Fibroblast of skin of abdomen (primary cell): Measurements from ENCODE around the gene WNT6.

Source experiments
- DNase-seq: peaks from one replicate; pipeline ENCODE4 v3.0.0-alpha.2; 2013

The WNT6 gene

DNA sequence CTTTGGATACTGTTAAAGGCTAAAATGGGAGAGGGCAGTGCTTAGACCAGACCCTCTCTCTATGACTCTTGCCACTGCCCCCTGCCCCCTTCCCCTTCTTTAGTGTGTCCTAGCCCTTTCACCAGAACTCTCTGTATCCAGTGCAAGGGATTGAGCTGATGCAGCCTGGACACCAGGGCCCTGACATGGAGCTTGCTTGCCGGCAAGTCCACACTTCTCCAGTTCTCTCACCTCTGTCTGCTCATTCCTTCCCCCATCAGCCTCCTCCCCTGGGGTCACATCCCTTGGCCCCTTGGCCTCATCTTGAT, 1.5 kb upstream of the WNT6 start:
- DNase-seq, result no peak

DNA sequence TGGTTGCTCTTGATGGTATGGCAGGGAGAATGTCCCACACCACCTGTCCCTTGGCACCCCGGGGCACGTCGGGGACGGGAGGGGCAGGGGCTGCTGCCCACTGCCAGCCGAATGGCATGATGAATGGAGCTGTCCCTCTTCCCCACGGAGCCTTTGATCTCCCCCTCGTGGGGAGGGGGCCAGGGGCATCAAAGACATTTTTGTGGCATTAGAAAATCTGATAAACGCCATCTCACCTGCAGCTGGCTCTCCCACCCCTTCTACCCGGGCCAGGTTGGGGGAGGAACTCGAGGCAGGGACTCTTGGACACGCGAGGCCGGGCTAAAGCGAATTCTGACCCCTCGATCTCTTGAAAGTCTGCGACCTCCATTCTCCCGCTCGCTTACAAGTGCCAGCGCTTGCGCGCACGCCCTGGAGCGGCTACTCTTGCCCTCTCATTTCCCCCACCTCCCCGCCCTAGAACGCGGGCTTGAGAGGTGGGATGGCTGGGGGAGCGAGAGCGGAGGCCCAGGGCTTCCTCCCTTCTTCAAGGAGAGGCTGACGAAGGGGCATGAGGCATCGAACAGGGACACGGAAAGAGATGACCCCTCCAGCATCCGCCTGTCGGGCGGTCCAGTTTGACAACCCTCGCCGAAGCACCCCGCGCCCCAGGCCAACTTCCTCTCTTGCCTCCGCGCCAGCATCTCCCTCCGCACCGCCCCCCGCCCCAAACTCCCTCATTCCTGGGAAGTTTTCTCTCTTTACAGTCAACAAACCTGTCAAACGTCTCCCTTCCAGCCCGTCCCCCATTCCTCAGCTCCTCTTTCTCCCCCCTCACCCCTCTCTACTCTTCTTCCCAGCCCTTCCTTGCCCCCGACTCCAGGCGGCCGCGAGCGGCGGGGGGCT, 692 bp upstream of the WNT6 start:
- no peak for DNase-seq

DNA sequence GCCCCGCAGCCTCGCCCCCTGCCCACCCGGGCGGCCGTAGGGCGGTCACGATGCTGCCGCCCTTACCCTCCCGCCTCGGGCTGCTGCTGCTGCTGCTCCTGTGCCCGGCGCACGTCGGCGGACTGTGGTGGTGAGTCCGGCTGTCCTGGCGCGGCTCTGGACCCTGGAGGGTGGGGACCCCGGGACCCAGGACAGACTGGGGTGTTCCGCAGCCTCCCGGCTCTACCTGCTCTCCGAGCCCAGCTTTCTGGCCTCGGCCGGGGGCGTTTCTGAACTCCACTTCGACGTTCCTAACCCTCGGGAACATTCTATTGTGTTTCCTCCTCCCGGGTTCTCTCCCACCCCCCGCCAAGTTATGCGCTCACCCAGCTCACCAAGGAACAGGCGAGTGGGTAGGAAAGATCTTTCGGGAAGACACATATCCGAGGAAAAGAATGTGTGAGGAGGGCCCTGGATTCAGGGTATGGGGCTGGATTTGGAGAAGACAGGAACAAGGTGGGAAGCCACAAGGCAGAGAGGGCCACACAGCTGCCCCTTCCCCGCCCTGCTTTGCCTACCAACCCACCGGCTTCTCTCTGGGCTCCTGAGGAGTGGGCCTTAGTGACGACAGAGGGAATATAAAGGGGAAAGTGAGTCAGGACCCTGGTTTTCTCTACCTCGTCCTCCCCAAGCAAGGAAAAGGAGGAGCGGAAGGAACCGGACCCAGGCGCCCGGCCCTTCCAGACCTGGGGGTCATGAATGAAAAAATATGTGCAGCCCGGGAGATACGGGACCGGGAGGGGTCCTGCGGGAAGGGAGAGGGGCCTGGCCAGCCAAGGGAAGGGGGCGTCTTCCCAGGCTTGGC, 605 bp downstream of the WNT6 start:
- DNase-seq, result no peak

DNA sequence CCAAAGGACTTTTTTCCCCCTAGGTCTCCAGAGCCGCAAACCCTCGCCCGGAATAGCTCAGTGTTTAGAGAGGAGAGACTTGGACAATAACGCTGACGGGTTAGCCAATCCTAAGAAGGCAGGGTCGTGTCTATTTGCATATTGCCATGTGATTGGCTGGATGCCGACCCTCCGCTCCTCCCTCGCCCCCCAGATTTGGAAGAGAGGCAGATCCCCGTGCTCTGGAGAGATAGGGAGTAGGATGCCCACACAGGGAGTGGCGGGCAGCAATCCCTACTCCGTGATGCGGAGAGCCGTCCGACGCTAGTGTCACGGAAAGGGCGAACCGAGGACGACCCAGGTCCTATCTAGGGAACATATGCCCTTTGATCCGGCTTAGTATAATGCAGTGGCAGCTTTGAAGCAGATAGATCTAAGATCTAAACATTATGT, 1.4 kb downstream of the WNT6 start:
- peak; percentile 71 for DNase-seq

DNA sequence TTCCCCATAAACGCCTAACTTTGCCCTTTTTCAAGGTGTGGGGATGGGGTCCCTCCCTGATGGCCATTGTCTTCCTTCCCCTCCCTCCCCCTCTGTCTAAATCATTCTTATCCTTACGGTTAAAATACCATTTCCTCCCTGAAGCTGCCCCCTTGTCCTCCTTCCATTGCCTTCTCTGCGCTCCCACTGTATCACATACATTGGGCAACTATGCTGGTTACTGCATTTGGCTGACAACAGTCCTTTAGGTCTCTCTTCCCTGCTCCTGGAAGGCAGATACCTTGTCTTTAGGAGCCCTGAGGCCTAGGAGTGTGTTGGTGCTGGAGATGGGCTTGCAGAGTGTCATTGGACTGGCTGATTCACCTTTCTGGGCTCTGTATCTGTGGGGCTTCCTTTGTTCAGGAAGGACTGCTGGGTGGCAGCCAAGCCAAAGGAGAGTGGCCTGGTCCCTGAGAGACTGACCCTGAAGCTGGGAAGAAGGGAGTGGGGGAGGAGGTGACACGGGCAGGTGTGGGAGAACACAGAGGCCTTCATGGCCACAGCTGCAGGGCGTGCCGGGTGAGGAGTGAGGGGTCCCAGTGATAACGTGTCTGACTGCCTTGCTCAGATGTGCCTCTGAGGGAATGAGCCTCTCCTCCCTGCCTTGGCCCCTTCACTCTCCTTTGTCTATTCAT, 2.2 kb downstream of the WNT6 start:
- no peak for DNase-seq

DNA sequence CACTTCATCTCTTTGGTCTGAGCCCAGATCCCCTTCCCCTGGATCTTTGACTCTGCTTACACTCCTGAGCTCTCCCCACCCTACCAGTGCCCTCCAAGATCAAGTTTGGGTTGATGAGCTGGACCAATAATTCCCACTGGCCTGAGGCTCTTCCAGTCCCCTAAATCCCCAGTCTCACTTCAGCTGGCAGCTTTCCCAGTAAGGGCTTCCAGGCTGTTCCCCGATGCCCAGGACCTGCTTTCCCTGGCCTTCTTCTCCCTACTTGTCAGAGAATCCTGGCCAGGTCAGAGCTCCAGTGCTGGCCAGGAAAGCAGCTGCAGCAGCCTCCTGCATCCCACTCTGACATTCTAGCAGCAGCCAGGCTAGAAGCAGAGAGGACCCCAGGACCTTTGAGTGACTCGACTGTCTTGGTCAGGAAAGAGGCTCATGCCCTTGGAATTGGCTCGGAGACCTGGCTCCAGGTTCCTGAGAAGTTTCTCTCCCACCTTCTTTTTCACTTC, 3.5 kb downstream of the WNT6 start:
- DNase-seq, result no peak

DNA sequence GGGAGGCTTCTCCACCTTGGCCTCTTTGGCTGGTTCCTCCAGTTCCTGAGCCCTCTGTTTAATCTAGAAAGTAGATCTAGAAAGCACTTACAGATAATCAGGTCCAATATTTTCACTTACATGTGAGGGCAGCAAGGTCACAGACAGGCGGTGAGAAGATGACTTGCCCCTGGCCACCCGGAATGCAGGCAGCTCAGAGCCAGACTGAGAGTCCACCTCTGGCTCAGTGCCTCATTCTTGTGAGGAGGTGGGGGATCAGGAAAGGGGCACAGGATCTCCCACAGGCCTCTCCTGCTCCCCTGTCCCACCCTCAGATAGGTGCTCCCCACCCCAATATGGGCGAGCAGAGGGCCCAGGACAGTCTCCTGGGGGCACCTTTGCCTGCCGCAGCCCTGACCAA, 5.8 kb downstream of the WNT6 start:
- DNase-seq, result no peak

DNA sequence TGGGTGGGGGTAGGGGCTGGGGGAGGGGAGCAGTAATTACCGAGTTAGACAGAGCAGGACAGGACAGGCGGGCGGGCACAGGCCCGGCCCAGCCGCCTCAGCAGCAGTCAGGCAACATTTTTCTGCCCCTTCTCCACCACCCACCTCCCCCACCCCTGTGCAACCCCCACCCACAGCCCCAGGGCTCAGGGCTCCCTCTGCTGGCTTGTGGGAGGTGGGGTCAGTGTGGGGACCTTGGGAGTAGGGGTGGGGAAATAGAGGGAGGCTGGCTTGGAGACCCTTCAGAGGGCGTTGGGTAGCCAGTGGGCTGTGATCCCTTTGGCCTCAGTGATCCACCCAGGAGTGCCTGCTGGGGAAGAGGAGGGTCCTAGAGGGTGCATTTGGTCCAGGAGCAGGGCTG, 6.4 kb downstream of the WNT6 start:
- no peak for DNase-seq

DNA sequence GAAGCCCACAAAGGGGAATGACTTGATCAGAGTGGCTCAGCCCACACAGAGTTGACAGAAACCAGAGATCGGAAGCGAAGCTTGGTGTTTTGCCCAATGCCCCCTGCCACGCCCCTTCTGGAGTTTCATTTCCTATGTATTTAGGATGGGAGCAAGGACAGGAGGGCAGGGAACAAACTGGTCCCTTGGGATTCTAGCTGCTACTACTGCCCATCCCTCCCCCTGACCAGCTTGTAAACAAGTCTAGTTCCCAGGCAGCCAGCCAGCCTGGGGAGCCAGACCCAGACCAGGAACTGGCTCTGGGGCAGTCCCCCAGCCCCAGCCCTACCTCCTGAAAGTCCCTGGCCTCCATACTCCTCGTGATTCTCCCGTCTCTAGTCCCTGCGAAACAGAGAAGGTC, 8.3 kb downstream of the WNT6 start:
- no peak for DNase-seq

DNA sequence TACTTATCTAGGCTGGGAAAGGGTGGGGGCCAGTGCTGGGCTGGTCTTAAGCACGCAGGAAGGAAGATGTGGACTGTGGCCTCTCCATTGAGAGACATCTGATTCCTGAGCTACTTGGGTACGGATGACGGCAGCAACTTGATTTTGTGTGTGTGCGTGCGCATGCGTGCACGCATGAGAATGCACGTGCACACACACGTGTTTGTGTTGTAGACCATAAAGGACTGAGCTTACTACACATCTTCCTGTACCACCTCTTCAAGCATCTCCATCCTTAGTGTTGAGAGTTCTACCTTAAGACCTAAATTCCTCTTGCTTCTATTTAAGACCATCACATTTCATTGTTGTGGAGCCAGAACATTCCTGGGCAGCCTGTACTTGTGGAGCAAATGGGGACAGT, 9.5 kb downstream of the WNT6 start:
- DNase-seq, result no peak

DNA sequence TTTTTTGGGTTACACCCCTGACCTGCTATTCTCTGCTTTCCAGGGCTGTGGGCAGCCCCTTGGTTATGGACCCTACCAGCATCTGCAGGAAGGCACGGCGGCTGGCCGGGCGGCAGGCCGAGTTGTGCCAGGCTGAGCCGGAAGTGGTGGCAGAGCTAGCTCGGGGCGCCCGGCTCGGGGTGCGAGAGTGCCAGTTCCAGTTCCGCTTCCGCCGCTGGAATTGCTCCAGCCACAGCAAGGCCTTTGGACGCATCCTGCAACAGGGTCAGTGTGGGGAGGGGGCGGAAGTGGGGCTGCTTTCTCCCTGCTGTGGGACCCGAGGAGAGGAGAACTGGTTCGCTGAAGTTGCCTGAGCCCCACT, 11.4 kb downstream of the WNT6 start:
- no peak for DNase-seq

DNA sequence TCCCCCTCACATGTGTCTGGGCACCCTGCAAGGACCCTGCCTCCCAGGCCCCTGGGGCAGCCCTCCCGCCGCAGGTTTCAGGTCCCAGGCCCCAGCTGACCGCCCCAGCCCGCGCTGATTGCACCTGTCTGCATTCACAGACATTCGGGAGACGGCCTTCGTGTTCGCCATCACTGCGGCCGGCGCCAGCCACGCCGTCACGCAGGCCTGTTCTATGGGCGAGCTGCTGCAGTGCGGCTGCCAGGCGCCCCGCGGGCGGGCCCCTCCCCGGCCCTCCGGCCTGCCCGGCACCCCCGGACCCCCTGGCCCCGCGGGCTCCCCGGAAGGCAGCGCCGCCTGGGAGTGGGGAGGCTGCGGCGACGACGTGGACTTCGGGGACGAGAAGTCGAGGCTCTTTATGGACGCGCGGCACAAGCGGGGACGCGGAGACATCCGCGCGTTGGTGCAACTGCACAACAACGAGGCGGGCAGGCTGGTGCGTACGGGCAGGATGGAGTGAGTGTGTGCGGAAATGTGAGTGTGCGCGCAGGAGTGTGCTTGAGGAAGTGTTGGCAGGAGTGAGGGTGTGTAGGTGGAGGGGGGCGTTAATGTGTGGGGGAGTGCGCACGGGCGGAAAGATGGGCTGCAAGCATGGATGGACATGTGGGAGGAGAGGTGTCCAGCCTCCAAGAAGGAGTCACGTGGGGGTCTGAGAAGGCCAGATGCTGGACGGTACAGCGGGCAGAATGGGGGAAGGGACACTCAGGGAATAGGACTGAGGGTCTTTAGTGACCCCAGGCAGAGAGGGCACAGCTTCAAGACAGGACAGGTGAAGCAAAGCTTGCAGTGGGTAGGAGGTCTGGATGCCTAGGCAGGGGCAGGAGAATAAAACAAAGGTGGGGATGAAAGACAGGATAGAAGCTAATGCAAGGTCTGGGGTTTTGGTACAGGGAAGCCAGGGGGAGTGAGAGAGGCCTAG, 12.0 kb downstream of the WNT6 start:
- DNase-seq, result no peak

DNA sequence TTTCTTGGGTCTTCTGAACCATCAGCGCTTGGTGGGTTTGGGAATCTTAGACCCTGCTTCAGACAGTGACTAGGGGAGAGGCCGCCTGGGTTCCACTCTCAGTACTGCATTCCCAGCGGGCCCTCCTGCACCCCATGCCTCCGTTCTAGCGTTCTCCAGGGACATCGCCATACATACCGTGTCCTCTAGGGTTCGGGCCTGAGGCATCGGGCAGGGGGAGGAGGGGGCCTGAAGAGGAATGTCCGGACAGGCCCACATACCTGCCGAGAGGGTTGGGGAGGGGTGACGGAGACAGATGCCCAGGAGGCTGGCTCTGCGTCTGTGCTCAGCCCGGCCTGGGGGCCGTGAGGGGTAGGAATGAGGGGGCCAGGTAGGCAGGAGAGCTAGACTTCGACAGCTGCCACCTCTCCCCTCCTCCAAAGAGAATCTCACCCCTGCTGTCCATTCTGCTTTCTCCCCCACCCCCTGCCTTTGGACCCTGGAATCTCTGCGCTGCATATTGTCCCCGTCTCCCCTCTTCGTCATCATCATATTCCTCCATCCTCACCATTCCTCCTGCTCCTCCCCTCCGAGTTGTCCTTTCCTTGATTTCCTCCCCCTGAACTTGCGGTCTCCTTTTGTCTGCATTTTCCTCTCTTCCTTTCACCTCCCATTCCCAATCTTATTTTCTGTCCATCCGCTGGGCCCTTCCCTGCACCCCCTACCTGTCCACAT, 13.2 kb downstream of the WNT6 start:
- DNase-seq, result no peak

DNA sequence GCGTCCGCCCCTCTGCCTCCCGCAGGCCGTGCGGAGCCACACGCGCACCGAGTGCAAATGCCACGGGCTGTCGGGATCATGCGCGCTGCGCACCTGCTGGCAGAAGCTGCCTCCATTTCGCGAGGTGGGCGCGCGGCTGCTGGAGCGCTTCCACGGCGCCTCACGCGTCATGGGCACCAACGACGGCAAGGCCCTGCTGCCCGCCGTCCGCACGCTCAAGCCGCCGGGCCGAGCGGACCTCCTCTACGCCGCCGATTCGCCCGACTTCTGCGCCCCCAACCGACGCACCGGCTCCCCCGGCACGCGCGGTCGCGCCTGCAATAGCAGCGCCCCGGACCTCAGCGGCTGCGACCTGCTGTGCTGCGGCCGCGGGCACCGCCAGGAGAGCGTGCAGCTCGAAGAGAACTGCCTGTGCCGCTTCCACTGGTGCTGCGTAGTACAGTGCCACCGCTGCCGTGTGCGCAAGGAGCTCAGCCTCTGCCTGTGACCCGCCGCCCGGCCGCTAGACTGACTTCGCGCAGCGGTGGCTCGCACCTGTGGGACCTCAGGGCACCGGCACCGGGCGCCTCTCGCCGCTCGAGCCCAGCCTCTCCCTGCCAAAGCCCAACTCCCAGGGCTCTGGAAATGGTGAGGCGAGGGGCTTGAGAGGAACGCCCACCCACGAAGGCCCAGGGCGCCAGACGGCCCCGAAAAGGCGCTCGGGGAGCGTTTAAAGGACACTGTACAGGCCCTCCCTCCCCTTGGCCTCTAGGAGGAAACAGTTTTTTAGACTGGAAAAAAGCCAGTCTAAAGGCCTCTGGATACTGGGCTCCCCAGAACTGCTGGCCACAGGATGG, 14.0 kb downstream of the WNT6 start:
- DNase-seq, result no peak

DNA sequence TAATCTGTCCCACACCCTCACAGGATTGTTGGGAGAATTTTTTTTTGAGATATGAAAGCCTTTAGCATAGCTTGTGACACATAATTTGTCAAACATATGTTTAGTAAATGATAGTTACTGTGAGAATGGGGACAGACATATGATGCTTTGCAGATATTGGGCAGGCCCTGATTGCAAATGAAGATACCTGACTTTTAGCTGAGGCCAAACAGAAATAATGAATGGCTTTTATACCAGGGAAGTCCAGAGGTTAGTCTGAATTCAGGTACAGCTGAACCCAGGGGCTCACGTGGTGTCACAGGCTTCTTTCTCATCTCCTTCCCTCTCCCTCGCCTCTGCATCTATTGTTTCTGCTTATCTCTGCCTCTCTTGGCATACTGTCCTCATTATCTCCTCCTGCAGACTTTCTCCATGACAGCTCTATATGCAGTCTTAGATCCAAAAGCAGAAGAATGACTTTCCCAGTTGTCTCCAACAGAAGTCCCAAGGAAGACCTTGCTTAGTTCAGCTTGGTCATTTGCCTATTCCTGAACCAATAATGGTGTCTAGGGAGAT, 16.2 kb downstream of the WNT6 start:
- DNase-seq, result no peak

DNA sequence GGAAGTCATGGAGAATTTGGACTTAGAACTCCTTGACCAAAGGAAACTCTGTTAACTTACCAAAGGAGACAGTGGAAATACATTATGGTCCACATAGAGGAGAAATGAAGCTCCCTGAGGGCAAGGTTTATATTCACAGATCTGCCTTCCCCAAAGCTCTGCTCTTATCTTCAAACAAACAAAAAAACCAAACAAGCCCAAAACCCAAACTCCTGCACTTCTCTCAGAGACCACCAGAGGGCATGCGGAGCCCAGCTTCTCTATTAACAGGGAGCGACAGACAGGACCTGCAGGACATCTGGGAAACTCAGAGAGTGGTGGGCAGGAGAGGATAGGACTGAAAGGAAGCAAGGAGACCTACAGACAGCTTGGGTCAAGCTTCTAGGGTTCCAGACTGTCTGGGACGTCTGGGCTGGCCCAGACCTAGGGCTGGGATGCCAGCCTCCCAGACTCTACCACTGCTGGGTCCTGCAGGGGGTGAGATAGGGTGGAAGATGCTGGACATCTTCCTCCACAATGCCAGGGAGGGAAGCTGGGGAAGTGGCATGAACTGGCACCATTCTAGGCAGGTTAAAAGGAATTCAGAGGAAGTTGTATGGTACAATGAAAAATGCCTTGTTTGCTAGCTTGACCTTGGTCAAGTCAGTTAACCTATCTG, 17.1 kb downstream of the WNT6 start:
- DNase-seq, result peak; percentile 49

DNA sequence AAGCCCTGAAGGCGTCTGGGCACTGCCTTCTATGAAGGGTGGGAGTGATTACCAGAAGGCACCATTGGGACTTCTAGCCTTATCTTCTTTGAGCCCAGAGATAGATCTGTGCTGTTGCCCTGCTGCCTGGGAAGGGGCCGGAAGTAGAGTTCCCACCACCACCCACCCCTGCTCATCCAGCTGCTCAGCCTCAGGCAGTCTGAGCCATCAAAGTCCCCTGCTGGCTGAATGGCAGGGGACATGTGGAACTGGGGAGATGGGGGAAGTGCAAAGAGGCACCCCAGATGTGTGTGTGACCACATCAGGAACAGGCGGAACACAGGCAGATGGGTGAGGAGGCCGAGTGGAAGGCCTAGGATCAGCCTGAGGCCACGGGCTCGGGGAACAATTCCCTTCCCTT, 17.7 kb downstream of the WNT6 start:
- no peak for DNase-seq

DNA sequence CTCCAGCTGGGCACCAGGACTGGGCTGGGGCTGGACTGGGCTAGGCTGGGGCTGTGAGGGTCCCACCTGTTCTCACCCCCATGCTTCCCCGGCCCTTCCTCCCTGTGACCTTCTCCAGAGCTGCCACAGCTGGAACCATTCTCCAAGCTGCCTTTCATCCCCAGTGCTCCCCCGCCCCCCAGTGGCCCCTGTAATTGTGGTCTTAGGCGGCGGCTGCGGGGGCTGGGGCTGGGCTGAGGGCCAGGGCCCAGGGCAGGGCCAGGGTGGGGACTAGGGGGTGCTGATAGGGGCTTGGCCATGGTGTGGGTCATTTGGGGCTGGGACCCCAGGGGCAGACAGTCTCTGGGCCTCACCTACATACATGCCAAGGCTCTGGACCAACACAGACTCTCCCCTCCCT, 18.3 kb downstream of the WNT6 start:
- DNase-seq, result no peak

DNA sequence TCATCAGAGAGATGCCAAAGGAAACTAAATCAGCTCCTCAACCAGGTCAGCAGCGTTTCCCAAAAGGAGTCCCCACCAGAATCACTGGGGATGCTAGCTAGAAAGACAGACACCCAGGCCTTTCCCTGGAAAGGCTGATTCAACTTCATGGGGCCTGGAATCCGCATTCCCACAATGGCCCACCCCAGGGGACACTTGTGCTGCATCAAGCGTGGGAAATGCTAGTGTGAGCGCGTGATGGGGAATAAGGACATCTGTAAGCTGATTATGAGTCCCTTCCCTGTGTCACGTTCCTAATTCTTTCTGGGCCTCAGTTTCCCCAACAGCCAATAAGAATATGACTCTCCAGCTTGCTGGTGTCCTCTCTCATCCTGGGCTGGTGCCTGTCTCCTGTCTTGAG, 18.9 kb downstream of the WNT6 start:
- DNase-seq, result no peak
